Nephron progenitor cell (in vitro differentiated cells): ENCODE data around the gene GRM7.

Experiments used
- DNase-seq: peaks from one replicate; pipeline ENCODE4 v3.0.0; 2021
- H3K27ac Mint-ChIP-seq: 2 replicates; pipeline ENCODE4 v1.8.0; 2021; ENCODE audit warnings: mild to moderate bottlenecking, moderate library complexity, mixed read lengths
- H3K27me3 Mint-ChIP-seq: 2 replicates; pipeline ENCODE4 v1.8.0; 2021; ENCODE audit warnings: mild to moderate bottlenecking, low read depth, mixed read lengths; ENCODE audit not compliant: poor library complexity
- H3K36me3 Mint-ChIP-seq: 2 replicates; pipeline ENCODE4 v1.8.0; 2021; ENCODE audit warnings: low read depth, mixed read lengths
- H3K4me1 Mint-ChIP-seq: 2 replicates; pipeline ENCODE4 v1.8.0; 2021; ENCODE audit warnings: mixed read lengths
- H3K4me3 Mint-ChIP-seq: 2 replicates; pipeline ENCODE4 v1.8.0; 2021; ENCODE audit warnings: mild to moderate bottlenecking, moderate library complexity, mixed read lengths
- H3K9me3 Mint-ChIP-seq: 2 replicates; pipeline ENCODE4 v1.8.0; 2021; ENCODE audit warnings: mild to moderate bottlenecking, moderate library complexity, mixed read lengths
- TF ChIP-seq, protein P1 (sequence below): fragments of 200-600 bp; sonication (generic); IDR thresholded peaks from 2 replicates; pipeline ENCODE4 v1.5.0; 2021; ENCODE audit warnings: antibody characterized with exemption

Gene GRM7

DNA sequence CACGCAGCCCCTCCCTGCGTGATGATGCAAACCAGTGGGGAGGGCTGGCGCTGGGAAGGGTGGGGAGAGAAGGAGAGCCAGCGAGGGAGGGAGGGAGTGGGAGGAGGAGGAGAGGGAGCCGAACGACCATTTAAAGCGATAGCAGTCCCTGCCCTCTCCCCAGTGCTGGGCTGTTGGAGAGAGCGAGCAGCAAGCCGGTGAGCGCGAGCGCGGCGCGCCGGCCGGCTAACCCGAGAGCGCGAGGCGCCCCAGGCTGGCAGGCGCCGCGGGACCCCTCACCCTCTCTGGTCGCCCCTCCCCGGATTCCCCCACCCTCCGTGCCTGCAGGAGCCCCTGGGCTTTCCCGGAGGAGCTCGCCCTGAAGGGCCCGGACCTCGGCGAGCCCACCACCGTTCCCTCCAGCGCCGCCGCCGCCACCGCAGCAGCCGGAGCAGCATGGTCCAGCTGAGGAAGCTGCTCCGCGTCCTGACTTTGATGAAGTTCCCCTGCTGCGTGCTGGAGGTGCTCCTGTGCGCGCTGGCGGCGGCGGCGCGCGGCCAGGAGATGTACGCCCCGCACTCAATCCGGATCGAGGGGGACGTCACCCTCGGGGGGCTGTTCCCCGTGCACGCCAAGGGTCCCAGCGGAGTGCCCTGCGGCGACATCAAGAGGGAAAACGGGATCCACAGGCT lies at the start of gene GRM7:
Gene GRM7, plus strand, starts transcription at position 162 of the 671 bp plus-strand sequence.
- Mint-ChIP-seq H3K4me3 (peak within 1 kb of the TSS; percentile 90), H3K4me1 (peaks cover 18% of the 10 kb centered on the region), H3K27me3 (peaks cover 93% of the 10 kb centered on the region), H3K9me3 (no peaks in the 10 kb centered on the region), H3K27ac (no peak within 1 kb of the TSS), H3K36me3 (no peaks in the 10 kb centered on the region)
- peak; percentile 61 for DNase-seq
- TF ChIP-seq, protein P1, sequence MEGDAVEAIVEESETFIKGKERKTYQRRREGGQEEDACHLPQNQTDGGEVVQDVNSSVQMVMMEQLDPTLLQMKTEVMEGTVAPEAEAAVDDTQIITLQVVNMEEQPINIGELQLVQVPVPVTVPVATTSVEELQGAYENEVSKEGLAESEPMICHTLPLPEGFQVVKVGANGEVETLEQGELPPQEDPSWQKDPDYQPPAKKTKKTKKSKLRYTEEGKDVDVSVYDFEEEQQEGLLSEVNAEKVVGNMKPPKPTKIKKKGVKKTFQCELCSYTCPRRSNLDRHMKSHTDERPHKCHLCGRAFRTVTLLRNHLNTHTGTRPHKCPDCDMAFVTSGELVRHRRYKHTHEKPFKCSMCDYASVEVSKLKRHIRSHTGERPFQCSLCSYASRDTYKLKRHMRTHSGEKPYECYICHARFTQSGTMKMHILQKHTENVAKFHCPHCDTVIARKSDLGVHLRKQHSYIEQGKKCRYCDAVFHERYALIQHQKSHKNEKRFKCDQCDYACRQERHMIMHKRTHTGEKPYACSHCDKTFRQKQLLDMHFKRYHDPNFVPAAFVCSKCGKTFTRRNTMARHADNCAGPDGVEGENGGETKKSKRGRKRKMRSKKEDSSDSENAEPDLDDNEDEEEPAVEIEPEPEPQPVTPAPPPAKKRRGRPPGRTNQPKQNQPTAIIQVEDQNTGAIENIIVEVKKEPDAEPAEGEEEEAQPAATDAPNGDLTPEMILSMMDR = no peak

DNA sequence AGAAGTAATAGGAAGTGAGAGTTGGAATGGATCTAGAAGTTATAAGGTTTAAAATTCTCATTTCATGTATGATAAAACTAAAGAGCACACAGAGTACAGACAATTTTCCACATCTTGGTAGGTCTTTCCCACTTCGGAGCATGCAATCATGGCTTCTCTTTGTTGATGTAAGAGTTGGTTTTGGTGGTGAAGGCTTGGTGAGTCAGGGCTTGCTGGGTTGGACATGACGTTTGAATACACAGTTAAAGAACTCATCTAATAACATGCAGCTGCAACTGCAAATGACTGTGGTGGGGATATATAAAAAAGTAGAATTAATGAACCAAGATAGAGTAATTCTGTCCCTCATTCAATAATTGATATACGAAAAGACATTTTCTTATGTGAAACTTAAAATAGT lies 39.5 kb upstream of the GRM7 start:
- Mint-ChIP-seq H3K4me1 (peaks cover 9% of the 10 kb centered on the region), H3K36me3 (no peaks in the 10 kb centered on the region), H3K4me3 (no peak overlapping the region), H3K9me3 (no peaks in the 10 kb centered on the region), H3K27me3 (peaks cover 3% of the 10 kb centered on the region), H3K27ac (no peak overlapping the region)
- no peak for DNase-seq
- TF ChIP-seq, protein P1 = no peak

DNA sequence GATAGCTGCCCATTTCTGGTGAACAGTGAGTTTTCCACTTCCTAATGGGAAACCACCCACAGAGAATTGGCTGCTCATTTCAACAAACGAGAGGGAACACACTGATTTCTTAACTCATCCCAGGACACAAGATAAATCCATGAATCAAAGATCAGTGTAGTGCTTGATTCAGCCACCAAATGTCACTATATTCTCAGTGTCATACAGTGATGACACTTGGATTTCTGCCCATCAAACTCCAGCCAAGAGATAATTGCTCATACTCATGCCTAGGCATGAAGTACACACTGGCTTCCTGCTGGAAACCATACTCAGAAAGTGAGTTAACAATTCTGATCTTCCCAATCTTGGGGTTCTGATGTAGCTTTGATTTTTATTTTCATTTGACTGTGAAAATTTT lies 35.4 kb upstream of the GRM7 start:
- Mint-ChIP-seq H3K9me3 (no peaks in the 10 kb centered on the region), H3K36me3 (no peaks in the 10 kb centered on the region), H3K27me3 (peaks cover 4% of the 10 kb centered on the region), H3K27ac (no peak overlapping the region), H3K4me3 (no peak overlapping the region), H3K4me1 (no peaks in the 10 kb centered on the region)
- DNase-seq = no peak
- TF ChIP-seq, protein P1 = no peak

DNA sequence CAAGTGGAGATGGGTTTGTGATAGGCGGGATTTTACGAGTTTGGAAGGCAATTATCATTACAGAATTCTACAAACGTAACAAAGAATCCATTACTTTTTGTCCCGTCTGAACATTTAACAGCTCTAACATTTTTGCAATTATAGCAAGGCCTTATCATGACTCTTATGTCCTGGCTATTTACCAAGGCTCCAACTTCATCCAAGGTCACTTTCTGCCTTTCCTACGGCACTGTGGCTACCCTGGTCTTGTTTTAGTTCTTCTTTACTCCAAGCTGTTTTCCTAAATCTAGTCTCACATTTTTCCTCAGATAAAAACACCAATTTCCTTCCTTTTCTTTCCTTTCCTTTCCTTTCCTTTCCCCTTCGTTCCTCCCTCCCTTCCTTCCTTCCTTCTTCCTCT lies 33.5 kb upstream of the GRM7 start:
- no peaks in the 10 kb centered on the region for H3K9me3 Mint-ChIP-seq
- no peaks in the 10 kb centered on the region for H3K36me3 Mint-ChIP-seq
- no peak overlapping the region for H3K4me3 Mint-ChIP-seq
- no peak for DNase-seq
- H3K27ac Mint-ChIP-seq = no peak overlapping the region
- H3K27me3 Mint-ChIP-seq = peaks cover 4% of the 10 kb centered on the region
- H3K4me1 Mint-ChIP-seq = no peaks in the 10 kb centered on the region
- TF ChIP-seq, protein P1 = no peak

DNA sequence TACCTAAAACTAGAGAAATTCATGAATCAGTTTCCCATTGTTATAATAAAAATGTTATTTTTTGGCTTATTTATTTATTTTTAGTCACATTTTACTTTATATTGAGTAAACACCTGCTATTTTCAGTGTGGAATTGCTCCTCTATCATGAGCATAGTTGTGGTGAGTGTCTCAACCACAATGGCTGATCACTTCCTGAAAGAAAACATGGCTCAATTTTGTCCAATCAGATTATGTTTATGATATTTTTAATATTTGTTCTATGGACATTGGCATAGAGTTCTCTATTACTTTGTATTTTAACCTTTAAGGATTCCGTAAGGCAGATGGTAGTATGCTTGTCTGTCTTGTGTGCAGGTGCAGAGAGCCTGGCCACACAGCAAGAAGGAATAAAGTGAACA lies 16.2 kb upstream of the GRM7 start:
- no peak overlapping the region for H3K4me3 Mint-ChIP-seq
- peaks cover 4% of the 10 kb centered on the region for H3K9me3 Mint-ChIP-seq
- TF ChIP-seq, protein P1 = no peak
- no peaks in the 10 kb centered on the region for H3K36me3 Mint-ChIP-seq
- DNase-seq = no peak
- H3K27ac Mint-ChIP-seq = no peak overlapping the region
- H3K4me1 Mint-ChIP-seq = no peaks in the 10 kb centered on the region
- H3K27me3 Mint-ChIP-seq = peaks cover 4% of the 10 kb centered on the region

DNA sequence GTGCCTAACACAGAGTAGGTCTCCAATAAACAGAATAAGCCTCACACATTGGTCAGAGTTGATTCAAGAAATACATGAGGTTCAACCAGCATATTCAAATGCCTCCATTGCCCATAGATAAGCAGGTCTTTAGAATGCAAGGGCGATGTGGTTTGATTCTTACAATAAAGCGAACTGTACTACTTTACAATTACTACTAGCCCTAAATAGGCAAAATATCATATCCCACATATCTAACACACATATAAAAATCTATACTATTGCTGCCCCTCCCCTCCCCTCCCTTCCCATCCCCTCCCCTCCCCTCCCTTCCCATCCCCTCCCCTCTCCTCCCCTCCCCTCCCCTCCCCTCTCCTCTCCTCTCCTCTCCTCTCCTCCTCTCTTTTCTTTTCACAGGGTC lies 6.7 kb upstream of the GRM7 start:
- Mint-ChIP-seq H3K4me3 (no peak overlapping the region), H3K9me3 (no peaks in the 10 kb centered on the region), H3K4me1 (peaks cover 14% of the 10 kb centered on the region), H3K27ac (no peak overlapping the region), H3K36me3 (no peaks in the 10 kb centered on the region), H3K27me3 (peaks cover 54% of the 10 kb centered on the region)
- TF ChIP-seq, protein P1 = no peak
- no peak for DNase-seq
